ENCODE measurements around the gene KIF2C.
A peak's percentile ranks its signal among the peaks of the same experiment; 100 is the strongest.

Gene KIF2C

GRCh38 chr1:44817307-44817706 is 77.7 kb downstream of the KIF2C start:
- TF ChIP-seq CTCF (IDR thresholded peaks at IDR 0.05; ENCODE audit: insufficient read depth, low read depth, low read length, missing control alignments): no peak
- peak; percentile 41 for DNase-seq (ENCODE audit: low read depth)
- H3K4me3 ChIP-seq (ENCODE audit: low read length): no peak overlapping the region
